Measurements from ENCODE around the gene FAM227B.
"Not testable (repeated sequence)": the region's sequence is repeated elsewhere in the genome, so short reads cannot be mapped to it uniquely, and the experiment has no call there.

Gene FAM227B

DNA sequence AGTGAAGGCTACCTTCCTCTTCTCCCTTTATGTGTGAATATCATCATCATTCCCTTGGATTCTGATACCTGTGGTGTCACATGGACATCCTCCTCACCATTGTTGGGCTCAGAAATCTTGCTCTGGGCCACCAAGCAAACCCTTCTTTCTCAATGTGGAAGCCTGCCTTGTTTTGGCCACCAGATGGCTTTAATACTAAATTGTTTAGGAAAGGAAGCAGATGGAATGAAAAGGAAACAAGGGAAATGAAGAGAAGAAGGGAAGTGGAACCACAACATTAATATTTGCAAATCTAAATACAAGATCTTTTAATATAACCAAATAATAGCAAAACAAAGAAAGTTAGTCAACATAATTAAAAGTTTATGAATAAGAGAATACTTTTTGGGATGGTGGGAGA, 14.0 kb downstream of the FAM227B start:
- no peak for DNase-seq

DNA sequence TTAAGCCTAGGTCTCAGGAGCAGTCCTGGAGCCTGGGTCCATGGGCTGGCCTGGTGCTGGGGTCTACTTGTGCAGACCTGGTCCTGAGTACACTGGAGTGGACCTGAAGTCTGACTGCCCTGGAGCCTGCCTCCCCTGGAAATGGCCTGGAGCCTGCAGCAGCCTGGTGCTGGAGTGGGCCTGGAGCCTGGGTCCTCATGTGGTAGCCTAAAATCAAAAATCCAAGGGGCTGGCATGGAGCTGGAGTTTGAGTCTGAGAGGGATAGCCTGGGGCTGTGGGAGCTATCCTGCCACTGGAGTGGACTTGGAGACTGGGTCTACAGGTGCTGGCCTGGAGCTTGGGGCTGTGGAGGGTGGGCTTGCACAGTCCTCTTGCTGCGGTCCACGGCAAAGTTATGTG, 15.0 kb downstream of the FAM227B start:
- DNase-seq, result no peak

DNA sequence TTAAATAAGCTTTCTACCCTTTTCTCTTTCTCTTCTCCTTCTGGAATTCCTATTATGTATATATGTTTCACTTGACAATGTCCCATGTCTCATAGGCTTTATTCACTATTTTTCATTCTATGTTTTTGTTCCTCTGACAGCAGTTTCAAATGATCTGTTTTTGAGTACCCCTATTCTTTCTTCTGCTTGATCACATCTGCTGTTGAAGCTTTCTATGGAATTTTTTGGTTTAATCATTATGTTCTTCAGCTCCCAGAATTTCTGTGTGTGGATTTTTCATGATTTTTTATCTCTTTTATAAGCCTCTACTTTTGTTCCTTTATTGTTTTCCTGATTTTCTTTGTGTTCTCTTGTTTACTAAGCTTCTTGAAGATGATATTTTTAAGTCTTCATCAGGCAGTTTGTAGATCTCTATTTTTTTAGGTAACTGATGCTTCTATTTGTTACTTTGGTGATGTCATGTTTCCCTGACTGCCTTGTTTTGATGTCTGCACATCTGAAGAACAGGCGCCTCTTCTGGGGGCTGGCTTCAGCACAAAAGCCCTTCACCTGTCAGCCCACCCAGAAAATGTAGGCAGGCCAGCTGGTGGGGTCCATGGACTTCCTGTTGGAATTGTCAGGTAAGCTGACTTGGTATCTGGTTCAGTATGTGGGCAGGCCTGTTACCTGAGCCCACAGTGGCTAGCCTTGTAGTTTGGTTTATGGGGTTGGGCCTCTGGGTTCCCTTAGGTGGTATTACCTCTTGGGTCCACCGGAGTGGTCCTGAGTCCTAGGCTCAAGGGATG, 15.8 kb downstream of the FAM227B start:
- DNase-seq, result no peak

DNA sequence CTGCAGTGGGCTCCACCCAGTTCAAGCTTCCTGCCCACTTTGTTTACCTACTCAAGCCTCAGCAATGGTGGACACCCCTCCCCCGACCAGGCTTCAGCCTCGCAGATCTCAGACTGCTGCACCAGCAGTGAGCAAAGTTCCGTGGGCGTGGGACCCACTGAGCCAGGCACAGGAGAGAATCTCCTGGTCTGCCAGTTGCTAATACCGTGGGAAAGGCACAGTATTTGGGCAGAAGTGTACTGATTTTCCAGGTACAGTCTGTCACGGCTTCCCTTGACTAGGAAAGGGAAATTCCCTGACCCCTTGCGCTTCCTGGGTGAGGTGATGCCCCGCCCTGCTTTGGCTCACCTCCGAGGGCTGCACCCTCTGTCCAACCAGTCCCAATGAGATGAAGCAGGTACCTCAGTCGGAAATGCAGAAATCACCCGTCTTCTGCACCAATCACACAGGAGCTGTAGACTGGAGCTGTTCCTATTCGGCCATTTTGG, 27.7 kb downstream of the FAM227B start:
- DNase-seq, result not testable (repeated sequence)

DNA sequence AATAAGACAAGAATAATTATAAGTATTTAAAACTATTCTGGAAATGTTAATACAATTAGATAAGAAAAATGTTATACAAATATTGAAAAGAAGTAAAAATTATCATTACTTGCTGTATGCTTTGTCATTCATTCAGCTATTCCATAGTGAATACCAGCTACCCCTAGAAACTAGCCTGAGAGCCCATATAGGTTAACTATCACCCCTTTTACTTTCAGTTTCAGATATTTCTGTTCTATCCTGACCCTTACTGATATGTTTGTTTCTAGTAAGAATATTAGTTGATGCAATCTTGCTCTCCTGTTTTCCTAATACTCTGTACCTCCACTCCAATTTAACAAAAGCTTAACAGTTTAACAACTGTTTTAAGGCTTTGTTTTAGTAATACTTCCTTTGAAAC, 31.6 kb downstream of the FAM227B start:
- no peak for DNase-seq

DNA sequence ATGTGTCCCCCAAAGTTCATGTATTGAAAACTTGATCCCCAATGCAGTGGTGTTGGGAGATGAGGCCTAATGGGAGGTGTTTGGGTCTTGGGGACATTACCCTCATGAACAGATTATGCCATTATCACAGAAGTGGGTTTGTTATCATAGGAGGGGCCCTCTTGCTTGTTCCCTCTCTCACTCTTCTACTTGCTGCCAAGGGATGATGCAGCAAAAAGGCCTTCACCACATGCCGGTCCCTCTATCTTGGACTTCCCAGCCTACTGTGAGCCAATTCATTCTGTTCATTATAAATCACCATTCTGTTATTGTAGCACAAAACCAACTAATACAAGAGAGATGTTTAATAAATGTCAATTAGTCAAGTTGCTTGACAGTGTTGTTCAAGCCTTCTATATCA, 47.2 kb downstream of the FAM227B start:
- no peak for DNase-seq

DNA sequence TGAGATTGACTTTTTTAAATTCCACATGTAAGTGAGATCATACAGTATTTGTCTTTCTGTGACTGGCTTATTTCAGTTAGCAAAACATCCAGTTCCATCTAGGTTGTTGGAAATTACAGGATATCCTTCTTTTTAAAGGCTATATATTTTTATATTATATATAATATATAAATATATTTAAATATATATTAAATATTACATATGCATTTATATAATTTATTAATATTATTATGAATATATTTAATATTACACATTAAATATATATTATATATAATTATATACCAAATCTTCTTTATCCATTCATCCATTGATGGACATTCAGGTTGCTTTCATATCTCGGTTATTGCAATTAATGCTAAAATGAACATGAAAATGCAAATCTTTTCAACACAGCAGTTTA, 49.9 kb downstream of the FAM227B start:
- DNase-seq, result no peak

DNA sequence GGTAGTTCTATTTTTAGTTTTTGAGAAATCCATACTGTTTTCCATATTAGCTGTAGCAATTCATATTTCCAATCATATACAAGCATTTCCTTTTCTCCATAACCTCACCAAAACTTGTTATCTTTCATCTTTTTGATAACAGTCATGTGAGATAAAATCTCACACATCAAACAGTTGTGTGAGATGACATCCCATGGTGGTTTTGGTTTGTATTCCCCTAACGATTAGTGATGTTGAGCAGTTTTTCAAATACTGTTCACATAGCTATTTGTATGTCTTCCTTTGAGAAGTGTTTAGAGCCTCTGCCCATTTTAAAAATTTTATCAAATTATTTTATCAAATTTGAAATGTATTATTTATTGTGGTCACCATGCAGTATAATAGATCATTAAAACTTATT, 50.4 kb downstream of the FAM227B start:
- DNase-seq, result no peak

DNA sequence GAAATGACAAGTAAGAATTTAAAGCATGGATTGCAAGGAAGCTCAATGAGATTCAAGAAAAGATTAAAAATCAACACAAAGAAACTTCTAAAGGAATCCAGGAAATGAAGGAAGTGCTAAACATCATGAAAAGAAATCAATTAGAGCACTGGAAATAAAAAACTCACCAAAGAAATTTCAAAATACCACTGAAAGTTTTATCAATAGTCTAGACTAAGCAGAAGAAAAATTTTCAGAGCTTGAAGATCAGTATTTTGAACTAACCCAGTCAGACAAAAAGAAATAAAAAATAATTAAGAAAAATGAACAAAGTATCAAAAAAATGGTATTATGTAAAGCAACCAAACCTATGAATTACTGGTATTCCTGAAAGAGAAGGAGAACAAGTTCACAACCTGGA, 60.6 kb downstream of the FAM227B start:
- no peak for DNase-seq

DNA sequence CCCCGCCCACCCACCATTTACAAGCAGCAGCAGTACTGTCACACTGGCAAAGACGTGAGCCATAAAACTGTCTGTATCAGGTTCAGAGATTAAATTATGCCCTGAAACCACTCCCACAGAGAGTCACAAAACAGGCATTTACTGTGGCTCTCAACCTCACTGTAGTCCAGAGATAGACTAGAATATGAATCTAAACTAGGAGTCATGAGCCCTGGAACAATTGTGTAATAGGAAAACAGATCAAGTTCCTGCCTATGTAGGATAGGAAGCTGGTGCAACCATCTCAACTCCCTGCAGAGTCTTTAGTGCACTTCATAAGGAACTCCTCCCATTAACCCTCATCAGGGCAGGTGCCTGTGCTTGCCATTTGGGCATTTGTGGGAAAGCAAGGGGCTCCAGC, 61.7 kb downstream of the FAM227B start:
- DNase-seq, result no peak

DNA sequence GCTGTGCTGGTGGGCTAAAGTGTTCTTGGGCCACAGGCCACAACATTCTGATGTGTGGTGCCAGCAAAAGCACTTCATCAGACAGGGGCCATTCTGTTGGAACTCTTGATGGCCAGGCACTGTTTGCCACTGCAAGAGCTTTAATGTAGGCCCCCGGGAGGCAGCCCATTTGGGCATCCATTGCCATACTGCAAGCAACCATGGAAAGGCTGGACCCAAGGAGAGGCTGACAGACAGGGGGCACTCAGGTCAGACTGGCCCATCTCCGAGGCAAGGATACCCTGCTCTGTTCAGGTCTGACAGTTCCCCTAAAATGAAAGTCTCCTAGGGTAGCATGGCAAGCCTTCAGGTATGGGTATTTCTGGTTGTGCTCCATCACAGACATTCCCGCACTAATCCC, 64.2 kb downstream of the FAM227B start:
- DNase-seq, result no peak

DNA sequence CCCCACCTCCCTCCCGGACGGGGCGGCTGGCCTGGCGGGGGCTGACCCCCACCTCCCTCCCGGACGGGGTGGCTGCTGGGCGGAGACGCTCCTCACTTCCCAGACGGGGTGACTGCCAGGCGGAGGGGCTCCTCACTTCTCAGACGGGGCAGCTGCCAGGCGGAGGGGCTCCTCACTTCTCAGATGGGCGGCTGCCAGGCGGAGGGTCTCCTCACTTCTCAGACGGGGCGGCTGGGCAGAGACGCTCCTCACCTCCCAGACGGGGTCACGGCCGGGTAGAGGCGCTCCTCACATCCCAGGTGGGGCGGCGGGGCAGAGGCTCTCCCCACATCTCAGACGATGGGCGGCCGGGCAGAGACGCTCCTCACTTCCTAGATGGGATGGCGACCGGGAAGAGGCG, 70.3 kb downstream of the FAM227B start:
- not testable (repeated sequence) for DNase-seq

DNA sequence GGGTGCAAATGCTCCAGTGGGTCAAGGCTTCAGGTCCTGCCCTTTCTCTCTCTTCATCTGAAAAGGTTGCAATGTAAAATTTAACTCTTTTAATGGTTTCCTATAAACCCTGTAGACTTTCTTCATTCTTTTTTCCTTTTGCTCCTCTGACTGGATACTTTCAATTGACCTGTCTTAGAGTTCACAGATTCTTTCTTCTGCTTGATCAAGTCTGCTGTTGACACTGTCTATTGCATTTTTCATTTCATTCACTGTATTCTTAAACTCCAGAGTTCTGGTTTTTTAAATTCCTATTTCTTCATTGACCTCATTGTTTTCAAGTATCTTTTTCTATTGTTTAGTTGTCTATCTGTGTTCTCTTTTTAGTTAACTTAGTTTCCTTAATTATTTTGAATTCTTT, 82.1 kb downstream of the FAM227B start:
- DNase-seq, result no peak

DNA sequence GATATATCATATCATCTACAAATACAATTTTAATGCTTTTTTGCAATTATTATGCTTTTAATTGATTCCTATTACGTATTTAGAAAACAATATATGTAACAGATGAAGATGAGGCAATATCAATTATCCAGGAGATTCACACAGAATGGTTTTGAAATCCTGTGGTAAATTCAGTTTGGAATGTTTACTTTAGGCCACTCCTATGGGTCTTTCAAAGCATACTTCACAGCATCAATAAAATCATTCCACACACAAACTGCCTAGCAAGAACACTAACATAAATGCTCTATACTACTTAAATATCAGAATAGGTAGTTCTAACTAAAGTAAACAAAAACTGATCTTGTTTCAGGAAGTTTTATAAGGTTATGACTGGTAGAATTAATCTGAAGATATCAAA, 90.5 kb downstream of the FAM227B start:
- no peak for DNase-seq

DNA sequence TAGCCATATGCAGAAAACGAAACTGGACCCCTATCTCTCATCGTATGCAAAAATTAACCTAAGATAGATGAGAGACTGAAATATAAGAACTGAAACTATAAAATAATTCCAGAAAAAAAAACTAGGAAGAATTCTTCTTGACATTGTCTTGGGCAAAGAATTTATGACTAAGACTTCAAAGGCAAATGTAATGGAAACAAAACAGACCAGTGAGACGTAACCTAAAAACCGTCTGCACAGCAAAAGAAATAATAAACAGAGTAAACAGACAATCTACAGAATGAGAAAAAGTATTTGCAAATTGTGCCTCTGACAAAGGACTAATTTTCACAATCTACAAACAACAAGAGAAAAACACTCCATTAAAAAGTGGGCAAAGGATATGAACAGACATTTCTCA, 92.3 kb downstream of the FAM227B start:
- no peak for DNase-seq

DNA sequence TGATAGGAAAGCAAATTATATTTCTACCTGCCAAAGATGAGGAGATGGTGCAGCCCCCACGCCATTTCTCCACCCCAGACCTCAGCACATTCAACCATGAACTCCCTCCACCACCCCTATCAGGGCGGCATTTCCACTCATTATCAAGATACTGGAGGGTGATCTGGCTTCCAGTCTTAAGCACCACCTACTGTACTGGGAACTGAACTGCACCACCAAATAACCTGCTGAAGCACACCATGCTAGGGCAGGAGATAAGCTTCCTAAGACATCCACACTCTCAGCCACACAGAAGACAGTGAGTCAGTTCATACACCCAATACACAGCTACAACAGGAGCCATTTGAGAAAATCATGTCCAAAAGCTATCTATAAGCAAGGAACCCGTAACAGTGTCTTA, 98.8 kb downstream of the FAM227B start:
- no peak for DNase-seq

DNA sequence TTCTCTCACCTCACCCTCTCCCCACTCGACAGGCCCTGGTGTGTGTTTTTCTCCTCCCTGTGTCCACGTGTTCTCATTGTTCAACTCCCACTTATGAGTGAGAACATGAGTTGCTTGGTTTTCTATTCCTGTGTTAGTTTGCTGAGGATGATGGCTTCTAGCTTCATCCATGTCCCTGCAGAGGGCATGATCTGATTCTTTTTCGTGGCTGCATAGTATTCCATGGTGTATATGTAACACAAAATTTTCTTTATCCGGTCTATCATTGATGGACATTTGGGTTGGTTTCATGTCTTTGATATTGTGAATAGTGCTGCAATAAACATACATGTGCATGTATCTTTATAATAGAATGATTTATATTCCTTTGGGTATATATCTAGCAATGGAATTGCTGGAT, 107.9 kb downstream of the FAM227B start:
- DNase-seq, result not testable (repeated sequence)

DNA sequence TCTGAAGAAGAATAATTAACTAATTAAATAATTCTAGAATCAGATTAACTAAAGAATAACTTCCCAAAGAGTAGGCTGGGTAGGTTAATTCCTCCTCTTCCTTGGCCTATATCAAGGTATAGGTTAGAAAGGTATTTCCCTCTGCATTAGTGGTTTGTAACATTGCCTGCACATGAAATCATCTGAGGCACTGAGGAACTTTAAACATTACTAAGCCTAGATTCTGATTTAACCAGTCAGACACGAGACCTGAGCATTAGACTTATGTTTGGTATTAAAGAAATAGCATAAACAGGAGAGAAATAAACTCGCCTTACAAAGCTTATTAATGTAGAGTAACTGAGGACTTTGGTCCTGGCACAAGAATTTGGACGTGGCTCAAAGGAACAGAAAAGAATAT, 113.4 kb downstream of the FAM227B start:
- DNase-seq, result no peak

DNA sequence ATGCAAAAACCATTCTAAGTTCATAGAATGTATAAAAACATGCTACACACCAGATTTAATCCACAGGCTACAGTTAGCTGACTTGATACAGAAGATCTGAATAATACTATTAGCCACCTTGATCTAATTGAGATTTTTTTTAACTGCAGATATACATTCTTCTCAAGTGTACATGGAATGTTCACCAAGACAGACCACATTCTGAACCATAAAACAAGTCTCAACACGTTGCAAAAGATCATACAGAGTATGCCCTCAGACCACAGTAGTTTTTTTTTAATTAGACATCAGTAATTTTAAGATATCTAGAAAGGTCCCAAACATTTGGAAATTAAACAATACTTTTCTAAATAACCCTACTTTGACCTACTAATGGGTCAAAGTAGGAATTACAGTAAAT, 114.3 kb downstream of the FAM227B start:
- no peak for DNase-seq

DNA sequence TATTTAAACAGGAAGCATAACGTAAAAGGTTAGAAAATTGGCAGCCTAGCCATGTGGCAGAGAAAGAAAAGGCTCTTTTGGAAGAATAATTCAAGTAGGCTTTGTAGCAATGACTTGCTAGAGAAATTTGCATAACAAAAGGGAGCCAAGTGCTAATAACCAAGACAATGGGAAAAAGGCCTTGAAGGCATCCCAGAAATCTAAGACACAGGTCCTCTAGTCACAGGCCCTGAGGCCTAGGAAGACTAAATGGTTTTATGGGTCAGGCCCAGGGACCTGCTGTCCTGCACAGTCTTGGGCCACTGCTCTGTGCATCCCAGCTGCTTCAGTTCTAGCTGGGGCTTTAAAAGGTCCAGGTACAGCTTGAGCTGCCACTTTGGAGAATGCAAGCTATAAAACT, 119.0 kb downstream of the FAM227B start:
- no peak for DNase-seq

DNA sequence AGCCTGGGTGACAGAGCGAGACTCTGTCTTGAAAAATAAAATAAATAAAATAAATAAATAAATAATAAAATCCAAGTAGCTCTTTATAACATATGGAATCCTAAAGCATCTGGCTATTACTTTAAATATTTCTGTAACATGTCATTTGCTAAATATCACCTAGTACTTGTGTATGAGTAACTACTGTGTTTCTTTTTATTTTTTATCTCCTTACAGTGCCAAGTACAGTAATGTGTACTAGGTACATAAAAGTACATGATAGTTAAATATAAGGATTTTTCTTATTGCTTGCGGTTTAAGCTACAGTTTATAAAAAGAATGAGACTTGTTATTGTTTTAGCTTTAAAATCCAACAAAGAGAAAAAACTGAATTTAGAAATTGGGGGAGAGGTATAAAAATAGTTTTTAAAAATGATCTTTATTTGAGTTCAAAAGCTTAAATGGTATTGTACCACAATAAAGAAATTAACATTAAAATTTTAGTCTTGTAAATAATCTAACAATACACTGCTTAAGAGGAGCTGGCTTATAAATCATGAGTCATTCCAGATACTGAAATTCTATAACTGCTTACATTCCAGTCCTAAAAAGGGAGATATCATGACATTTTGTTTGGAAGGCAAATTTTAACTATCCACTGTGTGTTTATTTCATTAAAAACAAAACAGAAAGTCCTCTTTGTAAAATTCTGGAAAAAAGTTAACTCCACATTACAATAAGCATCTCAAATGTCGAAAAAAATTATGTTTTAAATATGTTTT, 124.4 kb downstream of the FAM227B start:
- DNase-seq, result no peak

DNA sequence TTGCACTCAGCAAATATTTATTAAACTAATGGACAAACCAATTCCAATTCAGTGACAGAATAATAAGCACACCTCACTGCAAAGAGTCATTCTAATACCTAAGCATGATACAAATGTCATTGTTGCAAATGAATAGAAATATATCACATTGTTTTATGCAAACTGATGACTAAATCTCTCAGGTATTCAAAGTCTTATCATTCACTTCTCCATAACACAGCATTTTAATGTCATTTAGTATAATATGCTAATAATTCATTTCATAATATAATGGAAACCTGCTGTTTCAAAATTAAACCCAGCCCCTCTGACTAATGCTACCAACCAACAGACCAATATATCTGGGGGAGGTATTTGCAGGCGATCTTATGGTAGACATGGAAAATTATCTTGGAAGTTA, 125.8 kb downstream of the FAM227B start:
- no peak for DNase-seq

DNA sequence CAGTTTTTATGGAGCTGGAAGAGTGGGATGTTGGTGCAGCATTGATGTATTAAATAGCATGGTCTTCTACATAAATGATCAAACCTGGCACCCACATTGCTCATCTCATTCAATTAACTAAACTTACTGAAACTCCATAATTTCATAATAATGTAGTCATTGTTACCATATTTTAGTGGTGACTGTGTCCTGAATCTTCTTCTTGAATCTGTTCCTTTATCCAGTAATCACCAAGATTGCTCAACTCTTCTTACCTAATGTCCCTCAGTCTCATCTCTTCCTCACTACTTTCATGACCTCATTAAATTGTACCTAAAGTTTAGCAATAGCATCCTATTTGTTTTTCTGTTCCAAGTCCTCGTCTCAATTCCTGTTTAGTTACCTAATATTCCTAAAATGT, 127.8 kb downstream of the FAM227B start:
- DNase-seq, result no peak

DNA sequence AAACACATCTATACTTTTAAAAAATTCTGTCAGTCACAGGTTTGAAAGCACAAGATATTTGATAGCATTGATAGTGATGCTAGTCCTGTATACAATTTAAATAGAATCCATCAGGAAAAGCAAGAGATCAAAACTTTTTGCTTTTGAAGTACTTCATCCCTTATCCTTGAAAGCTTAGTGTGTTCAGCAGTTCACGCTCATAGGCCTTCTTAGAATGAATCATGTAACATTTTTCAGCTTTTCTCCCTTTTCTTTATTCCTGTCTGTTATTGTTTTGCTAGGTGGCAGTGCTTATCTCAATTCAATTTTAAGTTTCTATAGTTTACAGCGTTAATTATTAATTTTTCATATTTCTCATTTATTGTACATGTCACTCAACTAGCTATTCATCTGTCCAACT, 128.5 kb downstream of the FAM227B start:
- DNase-seq, result no peak

DNA sequence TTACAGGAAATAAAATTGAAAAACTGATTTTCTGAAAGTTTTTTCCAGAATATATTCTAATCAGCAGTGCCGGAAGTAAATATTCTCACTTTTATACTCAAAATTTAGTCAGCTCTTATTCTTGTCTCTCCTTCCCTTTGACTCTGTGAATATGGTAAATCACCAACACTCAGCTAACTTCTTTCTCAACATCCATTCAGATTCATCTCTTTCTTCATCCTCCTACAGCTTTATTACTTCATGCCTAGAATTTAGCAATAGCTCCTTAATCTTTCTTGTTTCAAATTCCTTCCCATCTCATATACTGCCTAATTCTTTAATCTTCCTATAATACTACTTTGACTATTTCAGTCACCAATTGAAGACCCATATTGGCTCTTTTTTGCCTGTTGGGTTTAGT, 129.7 kb downstream of the FAM227B start:
- no peak for DNase-seq
